Muscle of leg (tissue), 11 donors: ENCODE measurements around the gene PARP2. TPM values are rescaled to one million over a fixed set of nuclear protein-coding genes. Genes with fewer than 3 reads are reported as not detected.
A peak's percentile ranks its signal among the peaks of the same experiment; 100 is the strongest.

Source experiments
- DNase-seq: peaks from one replicate; pipeline ENCODE4 v3.0.0; 2013
- H3K27ac ChIP-seq: one replicate; pipeline ENCODE4 v1.5.1; 2013; ENCODE audit warnings: mild to moderate bottlenecking, low read length, control low read depth
- H3K27me3 ChIP-seq: one replicate; pipeline ENCODE4 v1.6.1; 2013; ENCODE audit warnings: low read length; ENCODE audit not compliant: control insufficient read depth, insufficient read depth
- H3K36me3 ChIP-seq: one replicate; pipeline ENCODE4 v1.6.1; 2013; ENCODE audit warnings: low read length; ENCODE audit not compliant: control insufficient read depth, insufficient read depth
- H3K4me1 ChIP-seq: one replicate; pipeline ENCODE4 v1.6.1; 2013; ENCODE audit warnings: low read length; ENCODE audit not compliant: control insufficient read depth, insufficient read depth
- H3K4me3 ChIP-seq: one replicate; pipeline ENCODE4 v1.5.1; 2013; ENCODE audit warnings: low read length, control low read depth
- H3K9me3 ChIP-seq: replicated peaks from 2 replicates; pipeline ENCODE4 v1.6.1; 2013; ENCODE audit warnings: low read depth, low read length; ENCODE audit not compliant: control insufficient read depth
- WGBS: methylation state at CpG from one replicate; pipeline ENCODE4 v1.1.5; 2013; ENCODE audit warnings: missing lambda C conversion rate; ENCODE audit not compliant: insufficient coverage; 5-methylcytosine and 5-hydroxymethylcytosine counted together
- polyA plus RNA-seq, 8 donors: library from polyadenylated mRNA; unstranded; fragments of 120-200 nt; gene quantifications; one replicate each; pipeline versions ENCODE4 v1.2.1 to v1.2.3, GENCODE V29; 2013; ENCODE audit warnings: inconsistent platforms in 1 of 8, low replicate concordance in 1 of 8; ENCODE audit not compliant: insufficient read length in 8 of 8, insufficient read depth in 1 of 8
- total RNA-seq: library from RNA; stranded (reverse); fragments of 120-200 nt; gene quantifications from one replicate; pipeline ENCODE4 v1.2.4, GENCODE V29; 2013

PARP2 gene
- total and polyA plus RNA-seq, 9 donors: 21.8 to 36.9 (median 33.2) TPM

DNA sequence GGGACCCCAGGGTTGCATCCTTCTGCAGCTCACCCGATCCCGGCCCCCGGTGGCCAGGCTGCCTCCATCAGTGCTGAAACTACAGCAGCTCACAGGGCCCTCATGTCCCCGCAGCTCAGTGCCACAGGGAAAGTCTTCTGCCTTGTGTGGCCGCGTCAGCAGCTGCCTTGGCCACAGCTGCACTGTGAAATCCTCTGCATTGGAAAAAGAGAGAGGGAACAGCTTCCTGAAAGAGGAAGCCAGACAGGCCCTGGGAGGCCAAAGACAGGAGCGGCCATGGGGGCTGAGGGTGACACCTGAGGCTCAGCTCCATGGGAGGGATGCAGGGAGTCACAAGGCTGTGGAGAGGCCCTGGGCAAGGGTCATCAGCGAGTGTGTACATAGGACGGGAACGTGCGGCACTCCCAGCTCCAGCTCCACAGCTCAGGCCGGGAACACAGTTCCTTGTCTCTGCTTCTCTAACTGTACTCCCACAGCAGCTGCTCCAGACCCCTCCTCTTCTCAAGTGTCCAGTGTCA is 32.7 kb downstream of the PARP2 start:
- 85% methylated on average over 12 of the region's 12 CpGs for WGBS
- Histone ChIP-seq H3K4me3 (no peak overlapping the region), H3K9me3 (no peaks in the 10 kb centered on the region), H3K36me3 (peaks cover 88% of the 10 kb centered on the region), H3K27me3 (no peaks in the 10 kb centered on the region), H3K27ac (no peak overlapping the region), H3K4me1 (peaks cover 3% of the 10 kb centered on the region)
- DNase-seq: peak; percentile 16

DNA sequence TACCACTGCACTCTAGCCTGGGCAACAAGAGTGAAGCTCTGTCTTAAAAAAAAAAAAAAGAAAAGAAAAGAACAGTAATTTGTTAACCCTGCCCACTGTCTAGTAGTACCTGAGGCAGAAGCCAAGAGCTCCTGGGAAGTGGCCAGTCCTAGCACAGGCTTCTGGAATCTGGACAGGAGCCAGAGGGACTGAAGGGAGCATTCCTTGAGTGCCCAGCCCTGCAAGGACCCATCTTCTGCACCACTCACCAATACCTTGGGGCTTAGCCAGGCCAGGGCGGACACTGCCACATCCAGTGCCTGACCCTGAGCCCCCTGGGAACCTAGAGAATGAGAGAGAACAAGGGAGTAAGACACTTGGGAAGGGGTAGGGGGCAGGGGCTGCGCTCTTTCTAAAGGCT is 33.7 kb downstream of the PARP2 start:
- H3K27me3 ChIP-seq: no peaks in the 10 kb centered on the region
- H3K9me3 ChIP-seq: no peaks in the 10 kb centered on the region
- H3K4me3 ChIP-seq: no peak overlapping the region
- WGBS: no CpG with 5 or more reads among the region's 2 CpGs
- DNase-seq: peak; percentile 19
- H3K36me3 ChIP-seq: peaks cover 88% of the 10 kb centered on the region
- H3K4me1 ChIP-seq: peaks cover 3% of the 10 kb centered on the region
- H3K27ac ChIP-seq: no peak overlapping the region

DNA sequence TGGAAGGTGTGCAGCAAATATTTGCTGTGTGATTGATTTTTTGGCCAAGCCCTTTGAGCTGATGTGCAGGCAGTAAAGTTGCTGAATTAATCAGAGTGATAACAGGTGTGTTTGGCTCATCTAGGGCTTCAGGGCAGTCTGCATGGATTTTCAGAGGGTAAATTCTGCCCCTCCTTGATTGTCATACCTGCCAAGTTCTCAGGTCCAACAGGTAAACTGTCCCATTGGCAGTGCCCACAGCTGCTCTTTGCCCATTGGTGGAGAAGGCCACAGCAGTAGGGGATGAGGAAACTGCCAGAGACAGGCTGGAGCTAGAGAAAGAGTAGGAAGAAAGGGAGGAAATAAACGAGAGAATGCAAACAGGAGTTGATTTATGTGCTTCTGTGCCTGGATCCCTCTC is 36.3 kb downstream of the PARP2 start:
- H3K4me1 ChIP-seq: peaks cover 3% of the 10 kb centered on the region
- no peak overlapping the region for H3K27ac ChIP-seq
- H3K4me3 ChIP-seq: no peak overlapping the region
- no peaks in the 10 kb centered on the region for H3K27me3 ChIP-seq
- WGBS: 22% methylated on average over 1 of the region's 1 CpG
- peaks cover 90% of the 10 kb centered on the region for H3K36me3 ChIP-seq
- no peaks in the 10 kb centered on the region for H3K9me3 ChIP-seq
- no peak for DNase-seq

DNA sequence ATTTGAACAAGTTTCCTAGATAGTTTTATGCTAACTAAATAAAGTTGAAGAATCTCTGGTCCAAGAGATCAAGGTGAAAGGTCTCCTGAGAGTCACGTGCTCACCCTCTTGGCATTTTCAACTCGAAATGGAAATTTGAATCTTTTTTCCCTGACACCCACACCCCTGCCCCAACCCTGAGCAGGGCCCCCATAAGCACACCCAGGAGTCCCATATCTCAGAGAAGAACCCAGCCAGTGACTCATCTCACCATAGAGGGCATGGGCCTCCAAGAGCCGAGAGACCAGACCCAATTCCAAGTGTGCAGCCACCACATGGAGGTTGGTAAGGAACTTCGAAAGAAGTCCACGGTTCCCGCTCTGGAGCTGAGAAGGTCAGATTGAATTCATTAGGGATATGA is 37.2 kb downstream of the PARP2 start:
- H3K27me3 ChIP-seq: no peaks in the 10 kb centered on the region
- H3K27ac ChIP-seq: no peak overlapping the region
- no peak for DNase-seq
- peaks cover 3% of the 10 kb centered on the region for H3K4me1 ChIP-seq
- WGBS: 81% methylated on average over 5 of the region's 6 CpGs
- H3K36me3 ChIP-seq: peaks cover 94% of the 10 kb centered on the region
- no peaks in the 10 kb centered on the region for H3K9me3 ChIP-seq
- no peak overlapping the region for H3K4me3 ChIP-seq

DNA sequence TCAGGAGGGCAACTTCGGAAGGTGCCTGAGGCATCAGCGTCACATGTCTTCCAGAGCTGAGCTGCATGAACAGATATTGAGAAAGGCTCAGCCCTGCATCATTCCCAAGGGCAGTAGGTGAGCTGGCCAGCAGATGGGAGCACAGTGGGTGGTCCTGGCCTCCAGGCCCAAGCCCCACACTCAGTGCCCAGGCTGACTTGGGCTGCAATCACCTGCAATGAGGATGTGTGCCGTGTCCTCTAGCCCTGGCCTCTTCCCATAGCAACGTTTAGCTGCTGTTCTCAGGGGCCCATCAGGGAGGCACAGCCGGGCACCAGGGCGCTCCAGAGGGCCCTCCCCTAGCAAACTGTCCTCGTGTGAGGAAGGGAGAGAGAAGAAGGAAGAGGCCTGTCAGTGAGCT is 37.9 kb downstream of the PARP2 start:
- 88% methylated on average over 3 of the region's 7 CpGs for WGBS
- H3K27me3 ChIP-seq: no peaks in the 10 kb centered on the region

DNA sequence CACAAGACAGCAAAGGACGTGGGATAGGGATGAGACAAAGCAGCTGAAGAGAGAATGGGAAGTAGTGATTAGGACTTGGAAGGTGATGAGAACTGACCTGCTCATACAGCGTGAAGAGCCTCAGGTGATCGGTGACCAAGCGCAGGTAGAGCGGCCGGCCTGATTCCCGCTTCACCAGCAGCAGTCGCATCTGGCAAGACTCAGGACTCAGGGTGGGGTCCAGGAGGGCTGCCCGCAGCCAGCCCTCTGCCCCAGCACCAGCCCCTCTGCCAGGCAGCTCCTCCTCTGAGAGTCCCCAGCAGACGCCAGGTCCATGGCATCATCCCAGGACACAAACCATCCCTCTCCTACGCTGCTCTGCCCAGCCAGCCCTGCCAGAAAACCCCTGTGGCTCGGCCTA is 39.1 kb downstream of the PARP2 start:
- Histone ChIP-seq H3K4me1 (no peaks in the 10 kb centered on the region), H3K27me3 (no peaks in the 10 kb centered on the region), H3K27ac (no peak overlapping the region), H3K9me3 (no peaks in the 10 kb centered on the region), H3K4me3 (no peak overlapping the region), H3K36me3 (peaks cover 92% of the 10 kb centered on the region)
- no peak for DNase-seq
- WGBS: 93% methylated on average over 10 of the region's 12 CpGs

More for the DNA sequence above, 37.9 kb downstream of the PARP2 start:
- H3K36me3 ChIP-seq: peaks cover 94% of the 10 kb centered on the region
- DNase-seq: no peak
- H3K4me1 ChIP-seq: no peaks in the 10 kb centered on the region
- no peak overlapping the region for H3K4me3 ChIP-seq
- H3K9me3 ChIP-seq: no peaks in the 10 kb centered on the region
- no peak overlapping the region for H3K27ac ChIP-seq

DNA sequence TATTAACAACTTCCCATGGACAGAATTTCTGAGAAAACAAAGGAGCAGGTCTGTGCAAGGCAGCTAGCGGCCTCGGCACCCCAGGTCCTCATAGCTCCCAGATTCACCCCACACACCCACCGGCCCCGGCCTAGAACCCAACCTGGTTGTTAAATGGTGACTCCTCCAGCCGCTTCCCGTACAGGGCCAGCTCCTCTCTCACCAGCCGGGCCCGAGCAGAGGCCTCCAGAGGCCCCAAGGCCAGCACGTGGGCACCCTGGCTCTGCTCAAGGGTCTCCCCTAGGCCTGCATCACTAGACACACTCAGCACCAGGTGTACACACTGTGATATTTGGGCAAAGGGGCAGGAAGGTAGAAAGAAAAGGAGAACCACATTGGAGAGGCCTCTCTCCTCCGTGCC is 39.6 kb downstream of the PARP2 start:
- 97% methylated on average over 4 of the region's 10 CpGs for WGBS
- H3K9me3 ChIP-seq: no peaks in the 10 kb centered on the region
- no peak for DNase-seq
- no peak overlapping the region for H3K4me3 ChIP-seq
- no peaks in the 10 kb centered on the region for H3K4me1 ChIP-seq
- H3K36me3 ChIP-seq: peaks cover 92% of the 10 kb centered on the region
- H3K27me3 ChIP-seq: no peaks in the 10 kb centered on the region
- H3K27ac ChIP-seq: no peak overlapping the region

DNA sequence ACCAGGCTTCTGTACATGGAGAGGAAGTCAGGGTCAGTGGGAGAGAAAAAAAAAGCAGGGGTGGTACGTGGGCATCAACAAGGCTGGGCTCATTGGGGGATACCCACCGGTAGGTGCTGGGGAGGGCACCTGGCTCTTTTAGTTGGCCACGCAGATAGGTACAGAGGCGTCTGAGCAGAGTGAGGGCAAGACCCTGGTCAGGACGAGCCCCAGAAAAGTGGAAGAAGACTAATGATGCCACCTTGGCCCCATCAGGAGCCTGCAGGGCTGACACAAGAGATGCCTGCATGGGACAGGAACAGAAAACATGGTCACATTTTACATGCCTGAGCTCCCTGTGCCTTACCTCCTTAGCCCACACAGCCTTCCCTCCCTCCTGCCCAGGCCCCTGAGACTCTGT is 40.2 kb downstream of the PARP2 start:
- H3K4me3 ChIP-seq: no peak overlapping the region
- no peak for DNase-seq
- peaks cover 92% of the 10 kb centered on the region for H3K36me3 ChIP-seq
- no peaks in the 10 kb centered on the region for H3K9me3 ChIP-seq
- H3K27me3 ChIP-seq: no peaks in the 10 kb centered on the region
- H3K27ac ChIP-seq: no peak overlapping the region
- WGBS: 93% methylated on average over 5 of the region's 5 CpGs
- no peaks in the 10 kb centered on the region for H3K4me1 ChIP-seq

DNA sequence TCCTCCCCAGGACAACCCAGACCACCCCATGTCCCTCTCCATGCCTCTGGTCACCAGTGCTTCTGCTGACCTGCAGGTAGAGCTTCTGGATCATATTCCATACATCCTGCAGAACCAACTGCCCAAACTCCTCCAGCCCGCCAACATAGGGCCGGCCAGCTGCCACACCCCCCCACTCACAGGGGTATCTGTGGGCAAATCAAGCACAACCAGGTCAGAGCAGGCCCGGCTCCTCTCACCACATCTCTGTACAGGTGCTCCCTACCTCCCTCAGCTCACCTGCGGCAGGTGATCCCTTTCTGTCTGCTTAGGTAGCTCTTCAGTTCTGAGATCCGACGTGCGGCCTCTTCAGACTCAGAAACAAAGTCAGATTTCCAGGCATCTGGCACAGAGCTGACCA is 40.9 kb downstream of the PARP2 start:
- Histone ChIP-seq H3K27me3 (no peaks in the 10 kb centered on the region), H3K27ac (no peak overlapping the region)
- 91% methylated on average over 7 of the region's 7 CpGs for WGBS

DNA sequence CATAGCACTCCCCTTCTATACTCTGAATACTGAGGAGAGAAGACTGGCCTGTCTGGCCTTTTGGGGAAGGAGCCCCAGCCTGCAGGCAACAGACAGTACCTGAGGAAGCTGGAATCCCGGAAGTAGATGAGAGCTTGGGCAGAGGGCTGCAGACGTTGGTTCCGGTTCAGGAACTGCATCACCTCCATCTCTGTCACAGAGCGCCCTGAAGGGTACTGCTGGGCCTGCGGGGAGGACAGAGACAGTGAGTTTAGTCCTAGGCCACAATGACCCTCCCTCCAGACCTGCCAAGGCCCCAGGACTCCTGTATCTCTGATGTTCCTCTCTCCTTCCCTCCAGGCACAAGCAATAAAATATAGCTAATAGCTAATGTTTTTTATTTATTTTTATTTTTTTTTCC is 41.5 kb downstream of the PARP2 start:
- H3K27me3 ChIP-seq: no peaks in the 10 kb centered on the region
- H3K4me3 ChIP-seq: no peak overlapping the region
- no peak overlapping the region for H3K27ac ChIP-seq
- 95% methylated on average over 3 of the region's 5 CpGs for WGBS
- H3K4me1 ChIP-seq: no peaks in the 10 kb centered on the region
- DNase-seq: no peak
- peaks cover 89% of the 10 kb centered on the region for H3K36me3 ChIP-seq
- H3K9me3 ChIP-seq: no peaks in the 10 kb centered on the region

More for the DNA sequence above, 40.9 kb downstream of the PARP2 start:
- no peak overlapping the region for H3K4me3 ChIP-seq
- peaks cover 89% of the 10 kb centered on the region for H3K36me3 ChIP-seq
- H3K9me3 ChIP-seq: no peaks in the 10 kb centered on the region
- no peaks in the 10 kb centered on the region for H3K4me1 ChIP-seq
- DNase-seq: no peak

DNA sequence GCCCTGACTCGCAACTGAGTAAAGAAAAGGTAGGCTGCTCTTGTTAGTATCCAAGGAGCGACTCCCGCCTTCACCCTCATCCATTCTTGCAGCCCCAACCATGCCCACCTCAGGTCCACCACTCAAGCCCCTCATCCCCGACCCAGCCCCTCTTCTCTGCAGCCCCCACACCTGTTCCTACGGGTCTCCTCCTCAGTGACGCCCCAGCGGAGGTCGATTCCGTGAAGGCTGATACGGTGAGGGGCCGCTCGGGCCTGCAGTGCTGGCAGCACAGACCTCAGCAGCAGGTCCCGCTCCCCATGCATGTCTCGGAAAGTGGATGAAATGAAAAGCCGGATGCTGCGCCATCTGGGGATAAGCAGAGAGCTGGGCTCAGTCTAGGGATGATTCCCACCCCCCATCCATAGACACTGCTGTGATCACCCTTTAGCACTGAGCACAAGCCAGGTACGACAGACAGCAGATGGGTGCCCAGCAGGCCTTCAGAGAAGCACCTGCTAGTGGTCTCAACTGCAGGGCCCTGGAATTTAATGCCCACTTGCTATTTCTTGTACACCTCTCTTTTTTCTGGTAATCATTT is 42.9 kb downstream of the PARP2 start:
- no peaks in the 10 kb centered on the region for H3K27me3 ChIP-seq
- H3K4me3 ChIP-seq: no peak overlapping the region
- WGBS: 95% methylated on average over 14 of the region's 17 CpGs
- H3K27ac ChIP-seq: no peak overlapping the region
- no peaks in the 10 kb centered on the region for H3K4me1 ChIP-seq
- DNase-seq: no peak
- peaks cover 89% of the 10 kb centered on the region for H3K36me3 ChIP-seq
- H3K9me3 ChIP-seq: no peaks in the 10 kb centered on the region
